NCI-H187 treated with DMSO at 0.1 percent for 48 hours (cell line): ENCODE measurements around the gene IGSF23.

Source experiments
- DNase-seq: peaks from one replicate; lab custom pipeline; 2025; lab: John Stamatoyannopoulos, UW

Gene IGSF23

DNA sequence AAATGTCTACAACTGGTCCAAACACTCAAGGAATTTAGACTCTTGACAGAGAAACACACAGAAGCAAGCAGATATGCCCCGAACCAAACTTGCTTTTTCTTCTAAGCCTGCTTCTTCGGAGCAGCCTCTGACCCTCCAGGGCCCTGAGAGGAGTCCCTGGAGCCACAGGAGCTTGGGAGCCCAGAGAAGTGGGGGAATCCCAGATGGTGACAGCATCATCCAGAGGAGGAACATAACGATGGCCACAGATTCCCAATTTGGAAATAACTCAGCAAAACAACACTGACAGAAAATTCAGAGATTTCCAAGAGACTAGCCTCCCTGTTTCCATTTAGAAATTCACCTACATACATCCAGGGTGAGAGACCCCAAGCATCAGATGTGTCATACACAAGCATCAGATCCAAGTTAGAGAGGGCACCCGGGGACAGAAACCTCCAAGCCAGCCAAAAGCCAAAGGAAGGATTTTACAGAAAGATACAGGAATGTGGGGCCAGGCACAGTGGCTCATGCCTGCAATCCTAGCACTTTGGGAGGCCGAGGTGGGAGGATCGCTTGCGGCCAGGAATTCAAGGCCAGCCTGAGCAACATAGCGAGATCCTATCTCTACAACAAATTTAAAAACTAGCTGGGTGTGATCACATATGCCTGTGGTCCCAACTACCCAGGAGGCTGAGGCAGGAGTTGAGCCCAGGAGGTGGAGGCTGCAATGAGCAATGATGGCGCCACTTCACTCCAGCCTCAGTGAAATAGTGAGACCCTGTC lies 28.3 kb downstream of the IGSF23 start:
- no peak for DNase-seq

DNA sequence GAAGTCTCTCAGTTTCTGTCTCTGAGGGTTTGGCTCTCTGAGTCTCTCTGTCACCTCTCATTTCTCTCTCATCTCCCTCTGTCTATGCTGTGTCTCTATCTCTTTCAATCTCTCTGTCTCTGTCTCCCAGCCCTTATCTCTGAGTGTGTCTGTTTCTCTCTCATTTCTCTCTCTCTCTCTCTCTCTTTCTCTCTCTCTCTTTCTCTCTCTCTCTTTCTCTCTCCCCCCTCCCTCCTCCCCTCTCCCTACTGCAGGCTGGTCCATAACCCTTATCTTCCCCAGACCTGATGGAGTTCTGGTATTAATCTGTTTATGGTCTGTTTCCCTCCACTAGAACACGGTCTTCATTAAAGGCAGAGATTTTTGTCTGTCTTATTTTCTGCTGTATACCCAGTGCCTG lies 29.0 kb downstream of the IGSF23 start:
- no peak for DNase-seq

DNA sequence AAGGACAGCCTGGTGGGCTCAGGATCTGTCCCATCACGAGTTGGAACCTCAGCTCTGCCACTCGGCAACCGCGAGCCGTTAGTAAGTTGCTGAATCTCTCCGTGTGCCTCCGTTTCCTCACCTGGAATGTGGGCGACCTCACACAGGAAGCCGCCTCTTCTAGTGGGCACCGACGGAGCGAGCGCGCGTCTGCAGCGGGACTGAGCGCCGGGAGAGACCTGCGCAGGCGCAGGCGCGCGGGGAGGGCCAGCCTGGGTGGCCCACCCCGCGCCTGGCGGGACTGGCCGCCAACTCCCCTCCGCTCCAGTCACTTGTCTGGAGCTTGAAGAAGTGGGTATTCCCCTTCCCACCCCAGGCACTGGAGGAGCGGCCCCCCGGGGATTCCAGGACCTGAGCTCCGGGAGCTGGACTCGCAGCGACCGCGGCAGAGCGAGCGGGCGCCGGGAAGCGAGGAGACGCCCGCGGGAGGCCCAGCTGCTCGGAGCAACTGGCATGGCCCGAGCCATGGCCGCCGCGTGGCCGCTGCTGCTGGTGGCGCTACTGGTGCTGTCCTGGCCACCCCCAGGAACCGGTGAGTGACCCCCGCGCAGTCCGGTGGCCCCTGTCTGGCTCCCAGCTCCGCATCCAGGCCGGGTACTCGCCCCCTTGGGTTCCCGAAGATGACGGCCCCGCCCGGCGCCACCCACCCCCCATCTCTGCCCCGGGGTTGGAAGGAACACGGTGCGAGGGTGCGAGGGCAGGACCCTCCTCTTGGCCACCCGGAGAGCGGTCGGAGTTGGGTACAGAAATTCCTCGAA lies 30.4 kb downstream of the IGSF23 start, which contains the start of gene PVR:
TSS of gene PVR (plus strand) at position 306 of the 797 bp plus-strand sequence. CDS start at position 493, 187 bp downstream.
- DNase-seq = no peak

DNA sequence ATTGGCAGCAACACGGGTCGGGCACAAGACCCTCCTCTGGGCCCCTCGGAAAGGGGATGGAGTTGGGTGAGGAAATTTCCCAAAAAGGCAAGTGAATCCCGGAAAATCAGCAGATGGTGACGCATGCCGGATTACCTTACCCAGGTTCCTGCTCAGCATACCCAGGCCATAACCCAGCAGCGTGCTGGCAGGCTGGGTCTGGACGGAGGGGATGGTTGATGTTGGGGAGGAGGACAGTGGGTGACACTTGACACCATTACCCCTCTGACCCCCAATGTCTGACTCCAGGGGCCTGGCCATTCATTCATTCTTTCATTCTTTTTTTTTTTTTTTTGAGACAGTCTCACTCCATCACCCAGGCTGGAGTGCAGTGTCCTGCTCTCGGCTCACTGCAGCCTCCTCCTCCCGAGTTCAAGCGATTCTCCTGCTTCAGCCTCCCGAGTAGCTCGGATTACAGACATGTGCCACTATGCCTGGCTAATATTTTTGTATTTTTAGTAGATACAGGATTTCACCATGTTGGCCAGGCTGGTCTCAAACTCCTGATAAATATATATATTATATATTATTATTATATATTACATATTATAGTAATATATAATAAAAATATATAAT lies 31.1 kb downstream of the IGSF23 start:
- DNase-seq = no peak

DNA sequence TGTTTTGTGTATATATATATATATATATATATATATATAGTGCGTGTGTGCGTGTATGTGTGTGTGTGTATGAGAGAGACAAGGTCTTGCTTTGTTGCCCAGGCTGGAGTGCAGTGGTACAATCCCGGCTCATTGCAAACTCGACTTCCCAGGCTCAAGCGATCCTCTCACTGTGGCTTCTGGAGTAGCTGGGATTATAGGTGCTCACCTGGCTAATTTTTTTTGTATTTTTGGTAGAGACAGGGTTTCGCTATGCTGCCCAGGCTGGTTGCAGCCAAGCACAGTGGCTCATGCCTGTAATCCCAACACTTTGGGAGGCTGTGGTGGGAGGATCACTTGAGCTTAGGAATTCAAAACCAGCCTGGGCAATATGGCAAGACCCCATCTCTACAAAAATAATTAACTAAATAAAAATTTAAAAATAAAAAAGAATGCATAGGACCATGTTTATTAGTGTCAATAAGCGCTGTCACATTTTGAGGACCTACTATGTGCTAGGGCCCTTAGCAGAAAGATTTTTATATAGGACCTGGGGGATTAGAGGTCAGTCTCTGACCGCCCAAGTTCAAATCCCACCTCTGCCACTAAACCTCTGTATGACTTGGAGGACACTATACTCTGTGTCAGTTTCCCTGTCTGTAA lies 32.2 kb downstream of the IGSF23 start:
- DNase-seq = no peak

DNA sequence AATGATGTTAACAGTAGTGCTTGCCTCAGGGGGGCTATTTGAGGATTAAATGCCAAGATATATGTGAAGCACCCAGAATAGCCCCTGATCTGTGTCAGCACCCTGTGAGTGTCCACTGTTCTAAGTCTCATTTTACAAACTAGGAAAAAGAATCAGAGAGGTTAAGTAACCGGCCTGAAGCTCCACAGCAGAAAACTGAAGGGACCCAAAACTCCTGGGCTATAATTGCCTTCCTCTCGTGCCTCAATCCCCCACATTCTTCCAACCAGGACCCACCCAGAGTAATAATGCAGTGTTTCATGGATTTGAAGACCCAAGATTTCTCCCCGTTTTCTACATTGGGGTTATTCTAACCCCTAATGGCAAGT lies 32.7 kb downstream of the IGSF23 start:
- no peak for DNase-seq

DNA sequence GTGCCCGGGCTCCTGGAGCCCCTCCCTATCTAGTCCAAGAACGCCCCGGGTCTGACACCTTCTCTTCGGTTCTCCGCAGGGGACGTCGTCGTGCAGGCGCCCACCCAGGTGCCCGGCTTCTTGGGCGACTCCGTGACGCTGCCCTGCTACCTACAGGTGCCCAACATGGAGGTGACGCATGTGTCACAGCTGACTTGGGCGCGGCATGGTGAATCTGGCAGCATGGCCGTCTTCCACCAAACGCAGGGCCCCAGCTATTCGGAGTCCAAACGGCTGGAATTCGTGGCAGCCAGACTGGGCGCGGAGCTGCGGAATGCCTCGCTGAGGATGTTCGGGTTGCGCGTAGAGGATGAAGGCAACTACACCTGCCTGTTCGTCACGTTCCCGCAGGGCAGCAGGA lies 33.8 kb downstream of the IGSF23 start:
- DNase-seq = no peak

DNA sequence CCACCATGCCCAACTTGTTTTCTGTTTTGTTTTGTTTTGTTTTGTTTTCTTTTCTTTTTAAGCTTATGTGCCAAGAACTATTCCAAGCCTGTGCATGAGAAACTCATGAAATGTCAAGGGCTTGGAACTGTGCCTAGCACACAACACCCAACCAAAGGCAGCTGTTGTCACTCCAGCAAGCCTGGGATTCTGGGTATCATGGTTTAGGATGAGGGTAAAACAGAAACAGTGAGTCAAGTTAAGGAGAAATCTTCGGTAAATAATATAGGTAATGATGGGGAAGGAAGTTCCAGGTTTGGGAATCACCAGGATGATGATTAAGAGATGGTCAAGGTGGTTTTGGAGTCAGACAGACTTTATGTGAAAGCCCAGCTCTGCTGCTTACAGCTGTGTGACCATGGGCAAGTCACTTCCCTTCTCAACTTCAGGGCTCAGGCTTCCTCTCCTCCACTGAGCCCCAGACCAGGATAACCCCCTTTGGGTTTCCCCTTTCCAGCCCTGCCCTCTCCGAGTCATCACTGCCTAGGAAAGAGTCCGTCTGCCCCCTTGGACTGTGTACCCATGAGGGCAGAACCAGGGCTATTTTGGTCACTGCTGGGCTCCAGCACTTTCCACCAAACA lies 35.4 kb downstream of the IGSF23 start:
- DNase-seq = no peak

DNA sequence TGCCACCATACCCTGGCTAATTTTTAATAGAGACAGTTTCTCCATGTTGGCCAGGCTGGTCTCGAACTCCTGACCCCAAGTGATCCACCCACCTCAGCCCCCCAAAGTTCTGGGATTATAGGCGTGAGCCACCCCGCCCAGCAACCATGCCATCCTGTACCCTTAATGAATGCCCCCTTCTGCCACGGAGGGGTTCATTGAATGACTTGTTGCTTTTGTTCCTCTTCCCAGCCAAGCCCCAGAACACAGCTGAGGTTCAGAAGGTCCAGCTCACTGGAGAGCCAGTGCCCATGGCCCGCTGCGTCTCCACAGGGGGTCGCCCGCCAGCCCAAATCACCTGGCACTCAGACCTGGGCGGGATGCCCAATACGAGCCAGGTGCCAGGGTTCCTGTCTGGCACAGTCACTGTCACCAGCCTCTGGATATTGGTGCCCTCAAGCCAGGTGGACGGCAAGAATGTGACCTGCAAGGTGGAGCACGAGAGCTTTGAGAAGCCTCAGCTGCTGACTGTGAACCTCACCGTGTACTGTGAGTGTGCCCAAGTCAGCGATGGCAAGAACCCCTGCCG lies 36.3 kb downstream of the IGSF23 start:
- no peak for DNase-seq

DNA sequence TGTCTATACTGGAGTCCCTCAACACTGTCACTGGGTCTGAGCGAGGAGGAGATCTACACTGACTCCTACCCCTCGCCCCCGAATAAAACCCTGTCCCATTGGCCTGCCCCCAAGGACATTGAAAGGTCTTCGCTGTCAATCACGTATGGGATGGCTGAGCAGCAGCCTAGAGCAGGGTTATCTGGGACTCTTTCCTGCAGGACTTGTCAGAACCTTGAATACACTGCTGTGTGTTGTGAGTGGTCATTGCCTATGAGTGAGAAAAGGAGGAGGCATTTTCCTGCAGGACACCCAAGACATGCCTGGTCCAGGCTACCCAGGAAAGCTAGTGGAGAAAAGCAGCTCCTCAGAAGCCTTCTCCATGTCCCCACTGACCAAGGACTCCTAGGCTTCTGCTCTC lies 40.0 kb downstream of the IGSF23 start:
- DNase-seq = no peak

DNA sequence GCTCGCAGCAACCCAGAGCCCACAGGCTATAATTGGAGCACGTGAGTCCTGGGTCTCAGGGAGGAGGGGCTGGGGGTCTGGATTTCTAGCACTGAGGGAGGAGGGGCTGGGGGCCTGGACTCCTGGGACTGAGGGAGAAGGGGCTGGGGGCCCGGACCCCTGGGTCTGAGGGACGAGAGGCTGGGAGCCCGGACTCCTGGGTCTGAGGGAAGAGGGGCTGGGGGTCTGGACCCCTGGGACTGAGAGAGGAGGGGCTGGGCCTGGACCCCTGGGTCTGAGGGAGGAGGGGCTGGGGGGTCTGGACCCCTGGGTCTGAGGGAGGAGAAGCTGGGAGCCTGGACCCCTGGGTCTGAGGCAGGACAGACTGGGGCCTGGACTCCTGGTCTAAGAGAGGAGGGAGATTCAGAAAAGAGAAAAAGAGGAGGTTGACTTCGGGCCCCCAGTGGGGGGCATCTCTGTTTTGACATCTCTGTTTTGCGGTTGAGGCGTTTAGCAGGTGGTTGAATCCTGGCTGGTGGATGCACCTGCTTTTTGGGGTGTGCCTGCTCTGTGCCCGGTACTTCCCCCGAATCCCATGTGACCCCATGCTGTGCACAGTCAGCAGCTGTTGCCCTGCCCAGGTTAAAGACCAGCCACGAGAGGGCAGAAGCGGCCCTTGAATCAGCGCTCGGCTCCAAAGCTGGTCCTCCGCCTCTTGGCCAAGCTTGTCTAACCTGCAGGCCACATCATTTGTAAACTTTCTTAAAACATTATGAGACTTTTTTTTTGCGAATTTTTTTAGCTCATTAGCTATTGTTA lies 40.8 kb downstream of the IGSF23 start:
- DNase-seq = no peak

DNA sequence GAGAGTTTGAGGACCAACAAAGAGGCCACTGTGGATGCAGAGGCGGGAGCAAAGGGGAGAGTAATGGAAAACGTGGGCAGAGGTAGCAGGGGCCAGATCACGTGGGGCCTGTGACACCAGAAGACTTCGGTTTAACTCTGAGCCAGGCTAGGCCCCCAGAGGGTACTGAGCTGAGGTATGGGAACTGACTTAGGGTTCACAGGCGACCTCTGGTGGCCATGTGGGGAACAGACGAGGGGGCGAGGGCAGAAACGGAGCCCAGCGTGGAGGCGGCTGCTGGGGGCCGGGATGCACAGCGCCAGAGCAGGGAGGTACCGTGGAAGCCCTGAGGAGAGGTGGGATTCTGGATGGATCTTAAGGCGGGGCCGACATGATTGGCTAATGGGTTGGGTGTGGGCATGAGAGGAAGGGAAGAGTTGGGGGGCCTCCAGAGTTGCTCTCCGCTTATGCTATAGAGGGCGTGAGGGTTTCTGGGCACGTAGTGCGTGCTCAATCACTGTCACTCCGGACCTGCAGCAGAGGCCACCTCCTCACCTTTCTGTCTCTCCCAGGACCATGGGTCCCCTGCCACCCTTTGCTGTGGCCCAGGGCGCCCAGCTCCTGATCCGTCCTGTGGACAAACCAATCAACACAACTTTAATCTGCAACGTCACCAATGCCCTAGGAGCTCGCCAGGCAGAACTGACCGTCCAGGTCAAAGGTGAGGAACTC lies 44.0 kb downstream of the IGSF23 start:
- no peak for DNase-seq

DNA sequence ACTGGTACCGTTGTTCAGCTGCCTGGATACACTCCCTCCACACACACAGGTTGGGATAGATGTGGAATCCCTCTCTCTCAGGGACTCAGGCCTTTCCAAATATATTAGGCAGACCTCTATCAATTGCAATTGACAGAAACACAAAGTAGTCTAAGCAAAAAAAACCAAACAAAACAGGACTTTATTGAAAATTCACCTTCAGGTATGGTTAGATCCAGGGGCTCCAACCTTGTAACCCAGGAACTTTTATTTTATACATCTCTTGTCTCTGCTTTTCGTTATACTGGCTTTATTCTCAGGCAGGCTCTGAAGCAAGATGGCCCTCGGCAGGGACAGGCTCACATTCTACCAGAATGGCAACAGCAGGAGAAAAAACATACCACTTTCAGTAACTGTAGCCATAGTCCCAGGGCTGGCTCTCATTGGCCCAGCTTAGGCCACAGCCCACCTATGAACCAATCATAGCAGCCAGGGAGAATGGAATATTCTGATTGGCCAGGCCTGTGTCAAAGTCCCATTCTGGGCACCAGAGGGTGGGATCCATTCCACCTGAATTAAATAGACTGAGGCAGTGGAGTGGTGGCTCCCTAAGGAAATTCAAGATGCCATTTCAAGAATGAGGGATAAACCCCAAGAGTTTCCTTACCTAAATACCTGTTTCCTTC lies 44.8 kb downstream of the IGSF23 start:
- DNase-seq = no peak

DNA sequence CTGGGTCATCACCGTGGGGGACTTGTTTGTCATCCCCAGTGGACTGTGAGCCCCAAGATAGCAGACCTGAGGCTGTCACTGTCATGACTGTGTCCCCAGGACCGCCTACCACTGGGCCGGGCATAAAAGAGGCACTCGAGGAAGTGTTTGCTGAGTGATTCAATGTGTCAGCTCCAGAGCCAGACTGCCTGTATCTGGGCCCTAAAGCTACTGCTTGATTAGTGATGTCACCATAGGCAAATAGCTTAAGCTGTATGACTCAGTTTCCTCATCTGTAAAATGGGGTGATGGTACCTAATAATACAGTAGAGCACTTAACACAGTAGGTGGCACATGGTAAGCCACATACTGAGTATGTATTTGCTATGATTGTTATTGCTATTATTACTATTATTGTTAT lies 46.7 kb downstream of the IGSF23 start:
- no peak for DNase-seq

DNA sequence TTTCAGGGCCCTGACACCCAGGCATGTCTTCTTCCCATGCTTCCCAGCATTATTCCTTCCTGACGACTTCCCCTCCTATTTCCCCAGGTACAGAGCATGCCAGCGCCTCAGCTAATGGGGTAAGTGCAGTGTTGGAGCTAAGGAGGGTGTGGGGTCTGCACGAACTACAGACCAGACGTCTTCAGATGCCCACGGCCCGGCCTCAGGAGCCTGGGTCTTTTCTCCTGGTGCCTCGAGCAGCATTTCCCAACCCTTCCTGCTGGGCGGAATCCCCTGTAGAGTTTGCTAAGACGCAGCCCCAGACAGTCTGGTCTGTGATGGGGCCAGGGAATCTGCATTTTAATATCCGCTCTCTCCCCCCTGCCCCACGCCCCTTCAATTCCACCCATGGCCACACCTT lies 47.8 kb downstream of the IGSF23 start:
- no peak for DNase-seq

DNA sequence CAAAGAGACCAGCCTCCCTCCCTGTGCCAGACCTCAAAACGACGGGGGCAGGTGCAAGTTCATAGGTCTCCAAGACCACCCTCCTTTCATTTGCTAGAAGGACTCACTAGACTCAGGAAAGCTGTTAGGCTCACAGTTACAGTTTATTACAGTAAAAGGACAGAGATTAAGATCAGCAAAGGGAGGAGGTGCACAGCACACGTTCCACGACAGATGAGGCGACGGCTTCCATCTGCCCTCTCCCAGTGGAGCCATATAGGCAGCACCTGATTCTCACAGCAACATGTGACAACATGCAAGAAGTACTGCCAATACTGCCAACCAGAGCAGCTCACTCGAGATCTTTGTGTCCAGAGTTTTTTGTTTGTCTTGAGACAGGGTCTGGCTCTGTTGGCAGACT lies 48.5 kb downstream of the IGSF23 start:
- DNase-seq = no peak

DNA sequence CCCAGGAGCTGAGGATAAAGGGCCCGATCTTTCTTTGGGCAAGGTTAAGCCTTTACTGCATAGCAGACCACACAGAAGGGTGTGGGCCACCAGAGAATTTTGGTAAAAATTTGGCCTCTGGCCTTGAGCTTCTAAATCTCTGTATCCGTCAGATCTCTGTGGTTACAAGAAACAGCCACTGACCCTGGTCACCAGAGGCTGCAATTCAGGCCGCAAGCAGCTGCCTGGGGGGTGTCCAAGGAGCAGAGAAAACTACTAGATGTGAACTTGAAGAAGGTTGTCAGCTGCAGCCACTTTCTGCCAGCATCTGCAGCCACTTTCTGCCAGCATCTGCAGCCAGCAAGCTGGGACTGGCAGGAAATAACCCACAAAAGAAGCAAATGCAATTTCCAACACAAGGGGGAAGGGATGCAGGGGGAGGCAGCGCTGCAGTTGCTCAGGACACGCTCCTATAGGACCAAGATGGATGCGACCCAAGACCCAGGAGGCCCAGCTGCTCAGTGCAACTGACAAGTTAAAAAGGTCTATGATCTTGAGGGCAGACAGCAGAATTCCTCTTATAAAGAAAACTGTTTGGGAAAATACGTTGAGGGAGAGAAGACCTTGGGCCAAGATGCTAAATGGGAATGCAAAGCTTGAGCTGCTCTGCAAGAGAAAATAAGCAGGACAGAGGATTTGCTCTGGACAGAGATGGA lies 49.5 kb downstream of the IGSF23 start:
- no peak for DNase-seq

DNA sequence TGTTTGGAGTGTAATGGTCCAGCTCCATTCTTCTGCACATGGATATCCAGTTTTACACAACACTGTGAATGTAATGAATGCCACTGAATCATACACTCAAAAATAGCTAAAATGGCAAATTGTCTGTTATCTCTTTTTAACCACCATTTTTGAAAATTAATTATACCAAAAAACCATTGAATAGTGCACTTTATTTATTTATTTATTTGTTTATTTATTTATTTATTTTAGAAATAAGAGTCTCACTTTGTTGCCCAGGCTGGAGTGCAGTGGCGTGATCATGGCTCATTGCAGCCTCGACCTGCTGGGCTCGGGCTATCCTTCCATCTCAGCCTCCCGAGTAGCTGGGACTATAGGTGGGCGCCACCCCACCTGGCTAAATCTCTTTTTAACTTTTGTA lies 50.6 kb downstream of the IGSF23 start:
- DNase-seq = no peak

DNA sequence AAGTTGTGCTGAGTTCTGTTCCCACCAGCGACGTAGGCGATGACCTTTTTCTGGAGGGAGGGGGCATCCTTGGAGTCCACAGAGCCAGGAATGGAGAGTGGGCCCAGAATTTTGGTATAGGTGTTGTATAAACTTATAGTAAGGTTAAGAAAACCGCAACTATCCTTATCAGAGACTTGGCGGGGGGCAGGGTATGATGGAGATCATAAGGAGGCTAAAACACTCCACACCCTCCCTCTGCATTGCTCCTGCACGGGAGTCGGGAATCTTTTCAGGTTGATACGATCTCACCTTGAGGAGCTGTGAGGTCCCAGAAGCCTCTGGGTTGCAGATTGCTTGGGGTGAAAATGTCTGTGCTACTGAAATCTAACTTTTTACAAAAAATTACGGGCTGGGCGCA lies 51.6 kb downstream of the IGSF23 start:
- DNase-seq = no peak
